ENCODE measurements around the gene STOM.

STOM gene

GRCh38 chr9:121328476-121328875, 41.6 kb downstream of the STOM start:
- Histone ChIP-seq H3K4me1 (ENCODE audit: control insufficient read depth, insufficient read depth, low read length, unreplicated experiment) (peaks cover 33% of the 10 kb centered on the region), H3K36me3 (ENCODE audit: insufficient read depth, low read length) (peaks cover 41% of the 10 kb centered on the region), H3K27me3 (ENCODE audit: insufficient read depth, low read length) (no peaks in the 10 kb centered on the region), H3K27ac (ENCODE audit: low read depth, low read length) (no peak overlapping the region), H2AFZ (ENCODE audit: low read length, unreplicated experiment) (no peak overlapping the region), H3K79me2 (ENCODE audit: control insufficient read depth, insufficient read depth, low read length, unreplicated experiment) (no peaks in the 10 kb centered on the region), H3K4me3 (ENCODE audit: low read depth, low read length) (no peak overlapping the region)

- Histone ChIP-seq H3K4me3 (ENCODE audit: low read depth, low read length) (no peak overlapping the region), H2AFZ (ENCODE audit: low read length, unreplicated experiment) (no peak overlapping the region), H3K27ac (ENCODE audit: low read depth, low read length) (peak overlapping the region; percentile 88), H3K36me3 (ENCODE audit: insufficient read depth, low read length) (peaks cover 41% of the 10 kb centered on the region), H3K27me3 (ENCODE audit: insufficient read depth, low read length) (no peaks in the 10 kb centered on the region), H3K4me1 (ENCODE audit: control insufficient read depth, insufficient read depth, low read length, unreplicated experiment) (peaks cover 46% of the 10 kb centered on the region), H3K79me2 (ENCODE audit: control insufficient read depth, insufficient read depth, low read length, unreplicated experiment) (no peaks in the 10 kb centered on the region)
Observed at GRCh38 chr9:121326901-121327613, 43.0 kb downstream of the STOM start.

- Histone ChIP-seq H2AFZ (ENCODE audit: low read length, unreplicated experiment) (no peak overlapping the region), H3K27me3 (ENCODE audit: insufficient read depth, low read length) (no peaks in the 10 kb centered on the region), H3K79me2 (ENCODE audit: control insufficient read depth, insufficient read depth, low read length, unreplicated experiment) (no peaks in the 10 kb centered on the region), H3K4me1 (ENCODE audit: control insufficient read depth, insufficient read depth, low read length, unreplicated experiment) (peaks cover 46% of the 10 kb centered on the region), H3K36me3 (ENCODE audit: insufficient read depth, low read length) (peaks cover 41% of the 10 kb centered on the region), H3K4me3 (ENCODE audit: low read depth, low read length) (peak overlapping the region; percentile 4; the same call in 1 of the 2 replicates), H3K27ac (ENCODE audit: low read depth, low read length) (peak overlapping the region; percentile 88)
Observed at GRCh38 chr9:121326130-121326838, 43.8 kb downstream of the STOM start.

GRCh38 chr9:121325387-121325786, 44.7 kb downstream of the STOM start:
- Histone ChIP-seq H3K36me3 (ENCODE audit: insufficient read depth, low read length) (peaks cover 45% of the 10 kb centered on the region), H3K4me1 (ENCODE audit: control insufficient read depth, insufficient read depth, low read length, unreplicated experiment) (peaks cover 48% of the 10 kb centered on the region), H3K79me2 (ENCODE audit: control insufficient read depth, insufficient read depth, low read length, unreplicated experiment) (no peaks in the 10 kb centered on the region), H3K27ac (ENCODE audit: low read depth, low read length) (peak overlapping the region; percentile 88), H3K4me3 (ENCODE audit: low read depth, low read length) (no peak overlapping the region; the same call in 1 of the 2 replicates), H3K27me3 (ENCODE audit: insufficient read depth, low read length) (no peaks in the 10 kb centered on the region), H2AFZ (ENCODE audit: low read length, unreplicated experiment) (no peak overlapping the region)

DNA sequence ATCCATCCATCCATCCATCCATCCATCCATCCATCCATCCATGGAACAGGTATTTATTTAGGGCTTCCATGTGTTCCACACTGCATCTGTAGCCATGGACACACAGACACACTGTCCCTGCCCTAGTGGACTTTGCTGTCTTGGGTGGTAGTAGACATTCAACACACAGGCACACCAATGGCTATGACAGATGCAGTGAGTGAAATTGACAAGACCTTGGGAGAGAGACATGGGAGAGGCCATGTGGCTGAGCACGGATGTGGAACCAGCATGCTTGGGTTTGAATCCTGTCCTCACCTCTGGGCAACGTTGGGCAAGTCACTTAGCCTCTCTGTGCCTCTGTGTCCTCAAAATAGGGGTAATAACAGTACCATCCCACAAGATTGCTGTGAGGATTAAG, 45.3 kb downstream of the STOM start:
- Histone ChIP-seq H3K27me3 (ENCODE audit: insufficient read depth, low read length) (no peaks in the 10 kb centered on the region), H2AFZ (ENCODE audit: low read length, unreplicated experiment) (no peak overlapping the region), H3K4me3 (ENCODE audit: low read depth, low read length) (no peak overlapping the region), H3K36me3 (ENCODE audit: insufficient read depth, low read length) (peaks cover 41% of the 10 kb centered on the region), H3K79me2 (ENCODE audit: control insufficient read depth, insufficient read depth, low read length, unreplicated experiment) (no peaks in the 10 kb centered on the region), H3K27ac (ENCODE audit: low read depth, low read length) (peak overlapping the region; percentile 88), H3K4me1 (ENCODE audit: control insufficient read depth, insufficient read depth, low read length, unreplicated experiment) (peaks cover 48% of the 10 kb centered on the region)

GRCh38 chr9:121324316-121324715, 45.7 kb downstream of the STOM start:
- Histone ChIP-seq H3K79me2 (ENCODE audit: control insufficient read depth, insufficient read depth, low read length, unreplicated experiment) (no peaks in the 10 kb centered on the region), H3K27ac (ENCODE audit: low read depth, low read length) (peak overlapping the region; percentile 88; the same call in 1 of the 2 replicates), H3K36me3 (ENCODE audit: insufficient read depth, low read length) (peaks cover 37% of the 10 kb centered on the region), H3K27me3 (ENCODE audit: insufficient read depth, low read length) (no peaks in the 10 kb centered on the region), H2AFZ (ENCODE audit: low read length, unreplicated experiment) (no peak overlapping the region), H3K4me1 (ENCODE audit: control insufficient read depth, insufficient read depth, low read length, unreplicated experiment) (peaks cover 48% of the 10 kb centered on the region), H3K4me3 (ENCODE audit: low read depth, low read length) (no peak overlapping the region)

- H2AFZ ChIP-seq (ENCODE audit: low read length, unreplicated experiment), result no peak overlapping the region
- no peaks in the 10 kb centered on the region for H3K27me3 ChIP-seq (ENCODE audit: insufficient read depth, low read length)
- no peak overlapping the region for H3K4me3 ChIP-seq (ENCODE audit: low read depth, low read length)
- peaks cover 34% of the 10 kb centered on the region for H3K36me3 ChIP-seq (ENCODE audit: insufficient read depth, low read length)
- peaks cover 51% of the 10 kb centered on the region for H3K4me1 ChIP-seq (ENCODE audit: control insufficient read depth, insufficient read depth, low read length, unreplicated experiment)
- peak overlapping the region; percentile 92 for H3K27ac ChIP-seq (ENCODE audit: low read depth, low read length)
- H3K79me2 ChIP-seq (ENCODE audit: control insufficient read depth, insufficient read depth, low read length, unreplicated experiment), result no peaks in the 10 kb centered on the region
Observed at GRCh38 chr9:121323449-121324151, 46.5 kb downstream of the STOM start.

DNA sequence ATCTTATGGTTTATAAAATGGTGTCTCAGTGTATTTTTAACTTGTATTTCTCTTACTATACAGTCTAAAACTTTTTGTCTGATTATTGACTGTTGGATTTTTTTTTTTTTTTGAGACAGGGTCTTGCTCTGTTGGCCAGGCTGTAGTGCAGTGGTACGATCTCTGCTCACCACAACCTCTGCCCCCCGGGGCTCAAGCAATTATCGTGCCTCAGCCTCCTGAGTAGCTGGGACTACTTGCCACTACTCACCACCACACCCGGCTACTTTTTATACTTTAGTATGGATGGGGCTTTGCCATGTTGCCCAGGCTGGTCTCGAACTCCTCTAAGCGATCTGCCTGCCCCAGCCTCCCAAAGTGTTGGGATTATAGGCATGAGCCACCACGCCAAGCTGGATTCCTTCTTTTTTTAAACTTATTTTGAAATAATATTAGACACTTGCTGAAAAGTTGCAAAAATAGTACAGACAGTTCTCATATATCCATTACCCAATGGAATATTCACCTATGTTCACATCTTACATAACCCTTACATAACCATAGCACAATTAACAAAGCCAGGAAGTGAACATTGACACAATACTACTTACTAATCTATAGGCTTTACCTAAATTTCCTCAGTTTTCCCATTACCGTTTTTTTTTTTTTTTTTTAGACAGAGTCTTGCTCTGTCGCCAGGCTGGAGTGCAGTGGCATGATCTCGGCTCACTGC, 47.2 kb downstream of the STOM start:
- no peaks in the 10 kb centered on the region for H3K79me2 ChIP-seq (ENCODE audit: control insufficient read depth, insufficient read depth, low read length, unreplicated experiment)
- no peak overlapping the region for H2AFZ ChIP-seq (ENCODE audit: low read length, unreplicated experiment)
- peaks cover 55% of the 10 kb centered on the region for H3K4me1 ChIP-seq (ENCODE audit: control insufficient read depth, insufficient read depth, low read length, unreplicated experiment)
- H3K36me3 ChIP-seq (ENCODE audit: insufficient read depth, low read length), result peaks cover 31% of the 10 kb centered on the region
- no peaks in the 10 kb centered on the region for H3K27me3 ChIP-seq (ENCODE audit: insufficient read depth, low read length)
- peak overlapping the region; percentile 92 for H3K27ac ChIP-seq (ENCODE audit: low read depth, low read length)
- no peak overlapping the region for H3K4me3 ChIP-seq (ENCODE audit: low read depth, low read length)

DNA sequence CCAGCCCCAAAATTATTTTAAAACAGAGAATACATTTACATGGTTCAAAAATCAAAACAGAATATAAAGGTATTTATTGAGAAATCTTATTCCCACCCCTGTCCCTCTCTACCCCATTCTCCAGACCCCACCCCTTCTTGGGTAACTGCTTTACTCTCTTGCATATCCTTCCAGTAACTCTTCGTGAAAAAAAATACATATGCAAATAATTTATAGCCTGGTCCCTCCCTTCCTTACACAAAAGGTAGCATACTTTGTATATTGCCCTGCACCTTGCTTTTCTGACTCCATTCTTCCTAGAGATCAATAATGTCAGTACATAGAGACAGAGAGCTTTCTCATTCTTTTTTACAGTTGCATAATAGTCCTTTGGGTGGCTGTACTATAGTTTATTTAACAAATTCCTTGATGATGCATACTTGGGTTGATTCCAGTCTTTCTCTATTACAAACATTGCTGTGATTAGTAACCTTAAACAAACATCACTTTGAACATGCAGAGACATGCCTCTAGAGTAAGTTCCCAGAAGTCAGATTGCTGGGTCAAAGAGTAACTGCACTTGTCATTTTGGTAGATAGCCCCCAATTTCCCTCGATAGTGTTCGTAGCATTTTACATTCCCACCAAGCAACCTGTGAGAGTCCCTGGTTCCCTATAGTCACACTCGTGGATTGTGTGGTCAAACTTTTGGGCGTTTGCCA, 47.9 kb downstream of the STOM start:
- peak overlapping the region; percentile 92 for H3K27ac ChIP-seq (ENCODE audit: low read depth, low read length)
- no peak overlapping the region for H2AFZ ChIP-seq (ENCODE audit: low read length, unreplicated experiment)

GRCh38 chr9:121321016-121321503, 49.0 kb downstream of the STOM start:
- H3K4me3 ChIP-seq (ENCODE audit: low read depth, low read length), result no peak overlapping the region
- no peaks in the 10 kb centered on the region for H3K27me3 ChIP-seq (ENCODE audit: insufficient read depth, low read length)
- H3K27ac ChIP-seq (ENCODE audit: low read depth, low read length), result peak overlapping the region; percentile 92
- H2AFZ ChIP-seq (ENCODE audit: low read length, unreplicated experiment), result no peak overlapping the region
- H3K4me1 ChIP-seq (ENCODE audit: control insufficient read depth, insufficient read depth, low read length, unreplicated experiment), result peaks cover 54% of the 10 kb centered on the region
- peaks cover 31% of the 10 kb centered on the region for H3K36me3 ChIP-seq (ENCODE audit: insufficient read depth, low read length)
- H3K79me2 ChIP-seq (ENCODE audit: control insufficient read depth, insufficient read depth, low read length, unreplicated experiment), result no peaks in the 10 kb centered on the region

More for the DNA sequence above, 47.9 kb downstream of the STOM start:
- Histone ChIP-seq H3K27me3 (ENCODE audit: insufficient read depth, low read length) (no peaks in the 10 kb centered on the region), H3K4me1 (ENCODE audit: control insufficient read depth, insufficient read depth, low read length, unreplicated experiment) (peaks cover 62% of the 10 kb centered on the region), H3K36me3 (ENCODE audit: insufficient read depth, low read length) (peaks cover 31% of the 10 kb centered on the region), H3K79me2 (ENCODE audit: control insufficient read depth, insufficient read depth, low read length, unreplicated experiment) (no peaks in the 10 kb centered on the region), H3K4me3 (ENCODE audit: low read depth, low read length) (no peak overlapping the region)

All from ACC112 (cell line).